COLO829 (cell line): ENCODE measurements around the gene GADD45GIP1.
"Not testable (repeated sequence)": the region's sequence is repeated elsewhere in the genome, so short reads cannot be mapped to it uniquely, and the experiment has no call there.

Experiments
- DNase-seq: peaks from one replicate; pipeline ENCODE4 v3.0.0; 2012; ENCODE audit warnings: low spot score

GADD45GIP1 gene

GRCh38 chr19:12939975-12940423, 17.0 kb downstream of the GADD45GIP1 start:
- no peak for DNase-seq

- no peak for DNase-seq
Measured at GRCh38 chr19:12938779-12939601, 18.0 kb downstream of the GADD45GIP1 start.

- DNase-seq: peak; percentile 99
Measured at GRCh38 chr19:12937927-12938778, 18.9 kb downstream of the GADD45GIP1 start, which contains the start of gene CALR. Gene CALR, plus strand, starts transcription at chr19:12938609. Its CDS starts 71 bp downstream, at chr19:12938680.

GRCh38 chr19:12937093-12937926, 19.7 kb downstream of the GADD45GIP1 start:
- no peak for DNase-seq

GRCh38 chr19:12936582-12936981, 20.4 kb downstream of the GADD45GIP1 start:
- no peak for DNase-seq

GRCh38 chr19:12935071-12935470, 22.0 kb downstream of the GADD45GIP1 start:
- no peak for DNase-seq

- DNase-seq: peak; percentile 87
Measured at GRCh38 chr19:12933287-12934072, 23.5 kb downstream of the GADD45GIP1 start, which contains the start of gene FARSA. Gene FARSA, minus strand, starts transcription at chr19:12933711. Its CDS starts 15 bp downstream, at chr19:12933696.

GRCh38 chr19:12932392-12933286, 24.4 kb downstream of the GADD45GIP1 start:
- DNase-seq: no peak

- no peak for DNase-seq
Measured at GRCh38 chr19:12930002-12930645, 26.9 kb downstream of the GADD45GIP1 start.

GRCh38 chr19:12924621-12925310, 32.3 kb downstream of the GADD45GIP1 start:
- DNase-seq: no peak

- DNase-seq: no peak
Measured at GRCh38 chr19:12922959-12923358, 34.1 kb downstream of the GADD45GIP1 start.

GRCh38 chr19:12921047-12921446, 36.0 kb downstream of the GADD45GIP1 start:
- no peak for DNase-seq

- no peak for DNase-seq
Measured at GRCh38 chr19:12918253-12918652, 38.8 kb downstream of the GADD45GIP1 start.

GRCh38 chr19:12915860-12916259, 41.2 kb downstream of the GADD45GIP1 start:
- DNase-seq: not testable (repeated sequence)

- no peak for DNase-seq
Measured at GRCh38 chr19:12913851-12914690, 43.0 kb downstream of the GADD45GIP1 start.

- DNase-seq: no peak
Measured at GRCh38 chr19:12913011-12913561, 43.9 kb downstream of the GADD45GIP1 start.

- no peak for DNase-seq
Measured at GRCh38 chr19:12912571-12912970, 44.5 kb downstream of the GADD45GIP1 start.
